Measurements from ENCODE around the gene GARS1.

GARS1 gene

DNA sequence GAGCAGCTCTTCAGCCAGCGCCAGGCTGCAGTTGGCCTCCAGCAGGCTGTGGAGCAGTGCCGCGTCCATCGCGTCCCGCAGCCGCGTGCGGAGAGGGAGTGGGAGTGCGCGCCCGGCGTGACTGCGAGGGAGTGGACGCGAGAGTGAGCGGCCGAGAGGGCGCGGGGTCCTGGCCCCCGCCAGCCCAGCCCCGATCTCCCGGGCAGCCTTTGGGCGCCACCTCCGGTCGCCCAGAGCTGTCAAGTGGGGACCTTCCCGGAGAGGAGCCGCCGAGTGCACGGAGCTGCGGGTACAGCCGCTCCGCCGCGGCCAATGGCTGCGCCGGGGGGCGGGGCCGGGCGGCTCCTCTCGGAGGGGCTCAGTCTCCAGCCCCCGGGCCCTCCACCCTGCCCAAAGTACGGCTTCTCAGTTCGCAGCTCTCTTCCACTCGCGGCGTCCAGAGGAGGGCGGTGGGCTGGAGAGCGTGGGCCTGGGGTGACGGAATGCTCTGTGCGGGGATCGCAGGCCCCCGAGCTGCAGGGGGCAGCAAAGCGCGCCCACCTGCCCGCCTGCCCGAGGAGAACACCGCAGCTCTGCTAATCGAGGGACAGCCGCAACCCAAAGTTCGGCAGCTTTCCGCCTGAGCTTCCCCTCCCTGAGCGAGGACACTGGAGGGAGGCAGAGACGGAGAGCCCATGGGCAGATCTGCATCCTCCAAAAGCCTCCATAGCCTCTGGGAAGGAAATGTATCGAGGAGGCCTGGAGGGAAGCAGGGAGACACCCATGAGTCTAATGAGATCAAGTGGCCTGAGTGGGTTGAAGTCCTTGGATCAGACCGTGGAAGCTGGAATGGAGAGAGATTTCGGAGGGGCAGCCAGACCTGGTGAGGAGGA lies 87.8 kb downstream of the GARS1 start, which contains the start of gene CRHR2:
Gene CRHR2 (minus strand): TSS at position 245 of the 872 bp plus-strand sequence. CDS start 176 bp downstream, at position 69.
- peak; percentile 30 for DNase-seq (ENCODE audit: low read depth)

DNA sequence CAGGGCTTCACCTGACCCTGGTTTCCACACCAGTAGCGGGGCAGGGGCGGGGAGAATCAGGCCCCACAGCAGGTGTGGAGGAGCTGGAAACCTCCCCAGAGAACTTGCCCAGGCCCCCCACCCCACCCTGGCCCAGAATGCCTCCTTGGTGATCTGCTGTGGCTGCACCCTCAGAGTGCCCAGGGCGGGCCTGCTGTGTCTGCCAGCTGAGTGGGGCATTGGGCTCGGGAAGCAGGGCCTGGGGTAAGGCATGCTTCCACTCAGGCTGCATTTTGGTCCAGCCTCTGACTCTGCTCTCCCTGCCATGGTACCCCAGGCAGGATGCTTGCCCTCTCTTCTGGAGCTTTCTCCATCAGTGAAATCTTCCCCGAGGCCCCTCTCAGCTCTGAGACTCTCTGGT lies 88.6 kb downstream of the GARS1 start:
- no peak for DNase-seq (ENCODE audit: low read depth)
